H1 (cell line): Measurements from ENCODE around the gene SPRR2B. TPM values are rescaled to one million over a fixed set of nuclear protein-coding genes. Genes with fewer than 3 reads are reported as not detected.

Experiments
- ATF3 ChIP-seq: IDR thresholded peaks from 2 replicates; pipeline ENCODE4 v1.6.1; 2011; ENCODE audit warnings: low read depth, mild to moderate bottlenecking, low read length; ENCODE audit not compliant: insufficient read depth
- CTBP2 ChIP-seq: IDR thresholded peaks from 2 replicates; pipeline ENCODE4 v1.7.0; 2011; ENCODE audit warnings: borderline replicate concordance, mild to moderate bottlenecking, moderate library complexity, mixed read lengths, low read length; ENCODE audit not compliant: insufficient read depth, insufficient read length
- CTCF ChIP-seq, 3 experiments: IDR thresholded peaks; 1 replicate in 2 of 3; 2 replicates in 1 of 3; pipeline versions ENCODE4 v1.5.1 to v1.6.1; 2011; ENCODE audit warnings: low read length in 3 of 3, mild to moderate bottlenecking in 3 of 3, inconsistent platforms in 2 of 3, low read depth in 1 of 3, moderate library complexity in 1 of 3; ENCODE audit not compliant: insufficient read depth in 1 of 3; ENCODE audit errors: control extremely low read depth in 1 of 3
- EZH2 ChIP-seq: fragments of 200-600 bp; sonication (generic); IDR thresholded peaks from 2 replicates; pipeline ENCODE4 v1.7.1; 2012; ENCODE audit warnings: low read depth, mild to moderate bottlenecking, moderate library complexity, low read length, inconsistent platforms; ENCODE audit not compliant: severe bottlenecking
- FOSL1 ChIP-seq: IDR thresholded peaks from 2 replicates; pipeline ENCODE4 v1.6.1; 2011; ENCODE audit warnings: mild to moderate bottlenecking, low read depth, low read length, moderate library complexity; ENCODE audit not compliant: insufficient read depth
- SIX5 ChIP-seq: IDR thresholded peaks from 2 replicates; pipeline ENCODE4 v1.6.1; 2011; ENCODE audit warnings: mild to moderate bottlenecking, low read depth, low read length
- TAF1 ChIP-seq: IDR thresholded peaks from 2 replicates; pipeline ENCODE4 v1.6.1; 2011; ENCODE audit warnings: mild to moderate bottlenecking, low read depth, low read length
- polyA plus RNA-seq, 7 experiments: library from polyadenylated mRNA; depleted of rRNA in 3 of 7; stranded (reverse) in 5 of 7; unstranded in 2 of 7; fragments of >200 nt in 5 of 7; fragments of 200-250 nt in 2 of 7; gene quantifications; 1 replicate in 5 of 7; 2 replicates in 1 of 7; 4 replicates in 1 of 7; pipeline versions ENCODE4 v1.2.1 to v1.2.3, GENCODE V29; 2011 to 2013; ENCODE audit warnings: missing spikeins in 2 of 7, mixed read lengths in 2 of 7
- total RNA-seq: library from RNA; stranded (reverse); fragmentation: NEBNext Ultra II Directional; extraction: Animal tissue kit (Norgen Biotek cat#: 25700); gene quantifications from 2 replicates; pipeline ENCODE4 v1.2.1, GENCODE V29; 2021

Gene SPRR2B
- total and polyA plus RNA-seq, 2 of the 8 experiments (the other 6 are each of a cell fraction or from before 2014, with no cell fraction given) = not detected

GRCh38 chr1:153030895-153031294, 40.5 kb downstream of the SPRR2B start, which contains the start of gene SPRR1B (continued):
- TF ChIP-seq FOSL1 (no peak), EZH2 (no peak), CTBP2 (no peak), TAF1 (no peak), CTCF (IDR thresholded peaks at IDR 0.05; ENCODE audit: control extremely low read depth in 1 of 3, insufficient read depth in 1 of 3, low read depth in 1 of 3, low read length in 3 of 3) (no peak), SIX5 (no peak), ATF3 (no peak)
